Islet of Langerhans (tissue), 1 donor: ENCODE data around the gene PGLYRP4.
"Not testable (repeated sequence)": the region's sequence is repeated elsewhere in the genome, so short reads cannot be mapped to it uniquely, and the experiment has no call there.

Experiments
- FAIRE-seq: peaks from one replicate; lab custom pipeline; 2011; peaks lifted over from hg19 to GRCh38; lab: Jason Lieb, UNC

The PGLYRP4 gene

DNA sequence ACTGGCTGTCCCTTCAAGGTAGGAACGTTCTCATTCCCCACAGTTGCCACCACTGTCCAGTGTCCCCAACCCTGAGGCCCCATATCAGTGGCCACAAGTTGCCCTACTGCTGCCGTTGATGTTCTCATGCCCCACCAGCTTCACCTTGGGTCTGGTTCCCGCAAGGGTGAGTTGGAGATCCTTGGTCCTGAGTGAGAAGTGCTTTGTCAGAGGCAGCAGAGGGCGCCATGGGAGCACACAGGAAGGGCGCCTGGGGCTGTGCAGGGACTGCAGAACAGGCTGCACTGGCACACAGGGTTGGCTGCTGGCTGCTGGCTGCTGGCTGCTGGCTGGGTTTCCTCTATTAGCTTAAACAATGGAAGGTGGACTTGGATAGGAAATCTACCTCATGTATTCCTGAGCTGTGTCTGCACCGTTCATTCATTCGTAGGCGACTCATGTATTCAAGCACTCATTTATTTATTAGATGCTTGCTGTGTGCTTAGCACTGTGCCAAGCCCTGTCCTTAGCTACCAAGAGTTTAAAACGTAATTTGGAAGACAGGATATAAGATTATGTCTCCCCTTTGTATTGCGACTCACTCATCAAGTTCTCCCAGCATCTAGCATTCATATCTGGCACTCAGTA is 6.9 kb upstream of the PGLYRP4 start:
- no peak for FAIRE-seq

- no peak for FAIRE-seq
Measured at GRCh38 chr1:153354515-153355193, 6.0 kb upstream of the PGLYRP4 start.

DNA sequence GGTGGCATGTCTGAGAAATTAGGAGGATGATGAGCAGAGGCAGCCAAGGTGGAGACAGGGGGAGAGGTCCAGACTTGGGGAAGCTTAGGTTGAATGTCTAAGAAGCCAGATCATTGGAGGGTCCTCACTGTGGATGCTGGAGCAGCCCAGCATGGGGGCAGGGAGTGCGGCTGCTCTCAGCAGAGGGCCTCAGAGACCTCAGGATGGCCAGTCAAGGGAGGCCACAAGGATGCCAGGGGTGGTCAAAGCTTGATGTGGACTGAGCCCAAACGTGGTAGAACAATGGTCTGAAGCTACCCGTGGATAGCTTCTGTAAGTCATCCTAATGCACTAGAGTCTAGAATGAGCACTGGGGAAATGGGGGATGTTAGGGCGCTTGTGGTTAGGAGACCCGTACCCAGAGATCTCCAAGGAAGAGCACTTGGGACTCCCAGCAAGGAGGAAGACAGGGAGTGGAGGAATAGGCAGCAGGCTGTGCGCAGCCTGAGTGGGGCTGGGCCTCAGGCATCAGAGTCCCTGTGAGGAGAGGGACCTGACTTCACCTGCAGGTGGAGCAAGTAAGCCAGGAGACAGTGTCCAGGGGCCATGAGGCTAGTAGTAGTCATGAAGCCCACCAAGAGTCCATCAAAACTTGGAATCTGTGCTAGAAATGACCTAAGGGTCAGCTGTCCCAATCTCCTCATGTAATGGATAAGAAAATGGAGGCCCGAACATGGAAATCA is 4.7 kb upstream of the PGLYRP4 start:
- FAIRE-seq, result no peak

DNA sequence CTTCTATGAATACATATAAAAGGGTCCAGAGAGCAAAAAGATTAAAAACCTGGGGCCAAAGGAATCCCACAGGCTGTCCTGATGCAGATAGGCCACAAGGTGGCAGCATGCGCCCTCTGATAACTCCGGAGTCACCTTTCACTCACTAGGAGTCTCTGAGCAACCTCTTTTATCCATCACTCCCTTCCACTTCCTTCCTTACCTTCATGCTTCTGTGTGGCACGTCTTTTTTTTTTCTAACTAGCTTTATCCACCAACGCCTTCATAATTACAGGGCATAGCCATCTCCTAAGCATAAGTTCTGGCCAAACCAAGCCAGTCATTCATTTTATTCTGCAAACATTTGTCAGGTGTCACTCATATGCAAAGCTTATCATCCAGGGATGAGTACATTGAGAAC is 3.9 kb upstream of the PGLYRP4 start:
- FAIRE-seq, result no peak

GRCh38 chr1:153350321-153350957 is 1.8 kb upstream of the PGLYRP4 start:
- FAIRE-seq, result no peak

DNA sequence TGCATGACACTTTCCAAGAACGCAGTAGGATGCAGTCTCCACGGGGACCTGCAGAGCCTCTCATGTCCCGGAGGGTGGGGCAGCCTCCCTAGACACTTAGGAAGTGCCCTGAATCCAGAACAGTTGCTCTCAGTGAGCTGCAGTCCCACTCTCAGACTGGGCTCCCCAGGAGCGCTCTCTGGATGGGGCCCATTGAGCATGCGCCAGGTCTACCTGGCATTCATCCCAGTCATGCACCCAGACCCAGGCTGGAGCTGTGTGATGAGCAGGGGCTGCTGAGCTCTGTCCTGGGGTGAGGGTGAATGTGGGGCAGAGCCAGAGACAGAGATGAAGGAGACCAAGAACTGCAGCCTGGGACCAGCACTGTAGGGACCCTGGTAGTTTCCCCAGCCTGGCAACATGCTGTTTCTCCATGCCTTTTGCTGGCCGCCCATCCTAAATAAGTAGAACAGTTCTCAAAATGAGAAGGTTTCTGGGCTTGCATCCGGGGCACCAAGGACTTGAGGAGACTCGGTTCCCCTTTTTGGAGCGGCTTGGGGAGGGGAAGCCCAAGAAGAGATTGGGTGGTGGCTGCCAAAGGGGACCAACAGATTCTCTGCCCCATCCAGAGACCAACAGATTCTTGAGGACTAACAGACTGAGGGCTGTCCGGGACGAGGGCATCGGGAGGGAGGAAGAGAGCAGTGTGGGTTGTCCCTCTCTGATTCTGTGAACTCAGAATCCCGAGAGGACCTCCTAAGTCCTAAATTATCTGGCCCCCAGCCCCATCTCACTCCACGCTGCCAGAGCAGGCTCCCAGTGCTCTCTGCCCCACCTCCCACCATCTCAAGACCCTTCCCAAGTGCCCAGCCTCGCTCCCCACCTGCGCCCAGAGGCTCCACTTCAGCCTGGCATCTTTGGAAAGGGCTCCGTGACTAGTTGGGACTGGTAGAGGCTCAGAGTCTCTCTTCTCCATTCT is 1.0 kb upstream of the PGLYRP4 start:
- FAIRE-seq, result no peak

DNA sequence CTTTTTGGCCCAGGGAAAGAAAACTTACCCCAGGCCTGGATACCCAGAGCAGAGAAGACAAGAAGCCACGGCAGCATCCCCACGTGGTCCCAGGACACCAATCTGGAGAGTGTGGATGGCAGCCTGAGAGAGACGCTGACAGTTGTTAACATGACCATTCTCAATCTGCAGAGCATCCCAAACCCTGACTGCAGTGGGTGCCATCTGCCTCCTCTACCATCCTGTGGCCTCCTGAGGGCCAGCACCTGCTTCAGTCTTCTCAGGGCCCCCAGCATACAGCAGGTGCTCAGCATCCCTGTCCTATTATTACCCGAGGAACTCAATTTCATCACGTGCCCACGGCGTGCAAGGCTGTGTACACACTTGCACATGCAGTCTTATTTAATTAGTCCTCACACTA is 785 bp downstream of the PGLYRP4 start:
- no peak for FAIRE-seq

GRCh38 chr1:153347049-153347448 is 1.6 kb downstream of the PGLYRP4 start:
- FAIRE-seq, result not testable (repeated sequence)

- no peak for FAIRE-seq
Measured at GRCh38 chr1:153346077-153346723, 2.4 kb downstream of the PGLYRP4 start.

DNA sequence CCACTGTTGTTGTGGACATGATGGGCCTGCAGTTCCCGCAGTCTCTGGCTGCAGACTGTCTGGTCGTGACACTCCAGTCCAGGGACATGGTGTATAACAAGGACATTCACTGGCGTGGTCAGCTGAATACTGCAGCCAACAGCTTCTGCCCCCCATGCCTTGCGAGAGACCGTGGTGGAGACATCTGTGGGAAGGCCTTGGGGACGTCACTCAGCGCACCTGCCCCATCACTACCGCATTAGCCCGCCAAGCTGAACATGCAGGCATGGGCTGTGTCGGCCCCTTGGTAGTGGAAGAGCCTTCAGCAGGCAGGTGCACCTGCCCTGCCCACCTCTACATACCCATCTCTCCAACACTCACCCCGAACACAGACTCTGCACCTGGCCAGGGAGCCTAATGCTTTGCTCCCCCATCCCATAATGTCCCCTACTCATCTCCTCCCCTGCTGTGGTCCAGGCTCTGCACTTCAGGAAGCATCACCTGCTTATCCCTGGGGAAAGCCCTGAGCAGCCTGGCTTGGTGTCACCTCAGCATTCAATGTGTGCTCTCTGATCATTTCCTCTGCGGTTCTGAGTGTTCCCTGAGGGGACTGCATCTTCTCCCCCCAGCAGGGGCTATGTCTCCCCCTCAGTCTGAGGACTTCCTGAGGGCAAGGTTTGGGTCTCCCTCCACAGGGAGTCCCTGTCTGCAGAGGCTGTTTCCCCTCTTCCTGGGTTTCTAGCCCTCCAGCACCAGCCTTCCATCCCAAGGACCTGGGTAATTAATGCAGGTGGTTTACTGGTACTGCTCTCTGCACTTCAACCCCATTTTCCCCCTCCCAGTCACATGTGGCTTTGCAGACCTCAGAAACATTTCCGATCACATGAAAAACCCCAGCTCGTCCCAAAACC is 3.2 kb downstream of the PGLYRP4 start:
- no peak for FAIRE-seq

DNA sequence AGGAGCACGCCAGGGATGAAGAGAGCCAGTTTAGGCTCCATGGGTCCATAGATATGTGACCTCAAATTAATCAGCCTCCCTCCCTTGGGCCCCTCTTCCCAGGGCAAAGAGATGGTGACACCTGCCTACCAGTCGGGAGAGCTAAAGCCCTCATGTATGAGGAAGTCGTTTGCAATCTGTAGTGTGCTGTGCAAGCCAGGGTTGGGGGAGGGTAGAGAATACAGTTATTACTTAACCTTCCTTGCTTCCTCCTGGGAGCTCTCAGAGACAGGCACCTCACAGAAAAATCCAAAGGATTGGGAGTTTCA is 4.0 kb downstream of the PGLYRP4 start:
- no peak for FAIRE-seq

DNA sequence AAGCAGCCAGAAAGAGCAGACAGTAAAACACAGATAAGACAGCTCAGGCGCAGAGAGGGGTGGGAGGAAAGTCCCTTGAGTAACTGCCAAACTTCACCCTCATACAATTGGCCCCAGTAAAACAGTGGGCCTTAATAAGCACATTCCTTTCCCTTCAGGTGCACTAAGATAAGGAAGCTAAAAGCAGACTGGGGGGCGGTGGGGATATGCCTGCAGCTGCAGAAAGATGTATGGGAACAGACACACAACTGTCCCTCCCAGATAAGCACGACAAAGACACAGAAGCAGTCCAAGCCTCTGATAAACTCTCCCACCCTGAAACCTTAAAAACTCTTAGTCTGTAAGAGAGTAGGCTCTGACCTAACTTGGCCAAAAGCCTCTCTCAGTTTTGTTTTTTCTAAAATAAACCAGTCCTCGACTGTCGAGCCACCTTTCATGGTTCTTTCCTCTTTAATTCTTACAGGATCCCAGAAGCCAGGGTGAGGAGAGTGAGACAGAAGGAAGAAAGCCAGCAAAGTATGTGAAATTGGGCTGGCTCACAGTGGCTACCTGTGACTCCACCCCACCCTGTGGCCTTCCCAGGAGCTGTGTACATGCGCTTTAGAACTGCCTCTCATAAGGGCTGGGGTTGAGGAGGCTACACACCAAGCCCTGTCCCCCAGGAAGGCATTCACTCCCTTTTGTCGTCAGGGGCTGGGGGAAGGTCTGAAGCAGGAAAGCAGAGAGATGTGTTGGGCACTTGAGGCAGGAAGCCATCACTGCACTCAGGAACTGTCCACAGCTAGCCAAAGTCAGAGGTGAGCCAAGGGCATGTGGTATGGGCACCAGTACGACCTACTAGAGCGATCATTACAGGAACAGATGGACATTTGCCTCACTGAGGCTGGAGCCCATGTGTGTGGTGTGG is 4.6 kb downstream of the PGLYRP4 start:
- no peak for FAIRE-seq

GRCh38 chr1:153343040-153343681 is 5.5 kb downstream of the PGLYRP4 start:
- FAIRE-seq, result no peak

DNA sequence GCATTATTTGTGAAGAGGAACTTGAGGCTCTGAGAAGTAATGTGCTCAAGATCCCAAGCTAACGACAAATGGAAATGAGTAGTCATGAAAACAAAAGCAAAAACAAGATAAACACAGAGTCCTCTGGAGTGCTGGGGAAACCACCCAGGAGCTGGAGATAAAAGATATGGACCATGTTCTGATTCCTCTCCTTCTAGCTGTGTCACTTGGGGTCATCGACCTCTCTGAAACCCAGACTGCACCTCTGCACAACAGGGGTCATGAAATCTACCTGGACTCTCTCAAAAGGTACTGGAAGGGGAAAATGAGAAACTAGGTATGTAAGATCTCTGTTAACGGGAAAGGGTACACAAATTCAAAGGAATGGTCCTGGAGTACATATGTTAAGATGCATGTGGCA is 6.5 kb downstream of the PGLYRP4 start:
- FAIRE-seq, result no peak

DNA sequence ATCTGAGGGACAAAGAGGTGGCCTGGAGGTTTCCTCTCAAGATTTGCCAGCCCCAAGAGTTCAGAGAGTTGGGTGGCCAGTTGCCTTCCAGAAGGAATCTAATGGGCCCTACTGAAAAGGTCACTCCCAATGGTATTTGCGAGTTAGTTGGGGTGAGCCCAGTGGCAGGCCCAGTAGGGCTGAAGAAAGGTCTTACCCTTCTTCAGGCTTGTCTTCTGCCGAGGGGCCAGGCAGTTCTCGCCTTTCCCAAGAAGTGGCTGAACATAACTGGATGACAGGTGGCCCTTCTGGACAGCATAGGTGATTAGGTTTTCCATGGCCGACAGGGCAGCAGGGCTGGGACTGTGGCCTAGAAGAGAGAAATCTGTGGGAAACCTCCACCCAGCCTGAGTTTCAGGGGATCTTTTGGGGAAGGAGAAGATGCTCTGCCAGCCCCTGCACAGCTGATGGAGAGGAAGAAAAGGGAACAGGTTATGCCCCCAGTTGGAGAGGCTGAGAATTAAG is 7.2 kb downstream of the PGLYRP4 start:
- no peak for FAIRE-seq

DNA sequence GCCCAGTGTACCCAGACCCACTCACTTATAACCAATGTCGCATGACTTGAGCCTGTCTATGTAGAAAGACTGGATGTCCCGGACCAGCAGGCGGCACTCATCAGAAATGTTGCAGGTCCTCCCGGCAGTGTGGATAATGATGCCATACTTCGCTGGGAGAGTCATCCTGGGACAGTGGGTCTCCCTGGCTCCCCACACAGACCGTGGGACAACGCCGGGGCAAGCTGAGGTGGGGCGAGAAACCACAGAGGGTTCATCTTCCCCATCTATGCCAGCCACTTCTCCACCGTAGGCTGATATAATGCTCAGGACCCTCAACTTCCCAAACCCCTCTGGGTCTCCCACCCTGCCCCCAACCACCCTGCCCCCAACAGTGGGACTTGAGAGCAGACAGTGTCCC is 8.3 kb downstream of the PGLYRP4 start:
- FAIRE-seq, result no peak

- FAIRE-seq, result no peak
Measured at GRCh38 chr1:153339802-153340201, 8.8 kb downstream of the PGLYRP4 start.

DNA sequence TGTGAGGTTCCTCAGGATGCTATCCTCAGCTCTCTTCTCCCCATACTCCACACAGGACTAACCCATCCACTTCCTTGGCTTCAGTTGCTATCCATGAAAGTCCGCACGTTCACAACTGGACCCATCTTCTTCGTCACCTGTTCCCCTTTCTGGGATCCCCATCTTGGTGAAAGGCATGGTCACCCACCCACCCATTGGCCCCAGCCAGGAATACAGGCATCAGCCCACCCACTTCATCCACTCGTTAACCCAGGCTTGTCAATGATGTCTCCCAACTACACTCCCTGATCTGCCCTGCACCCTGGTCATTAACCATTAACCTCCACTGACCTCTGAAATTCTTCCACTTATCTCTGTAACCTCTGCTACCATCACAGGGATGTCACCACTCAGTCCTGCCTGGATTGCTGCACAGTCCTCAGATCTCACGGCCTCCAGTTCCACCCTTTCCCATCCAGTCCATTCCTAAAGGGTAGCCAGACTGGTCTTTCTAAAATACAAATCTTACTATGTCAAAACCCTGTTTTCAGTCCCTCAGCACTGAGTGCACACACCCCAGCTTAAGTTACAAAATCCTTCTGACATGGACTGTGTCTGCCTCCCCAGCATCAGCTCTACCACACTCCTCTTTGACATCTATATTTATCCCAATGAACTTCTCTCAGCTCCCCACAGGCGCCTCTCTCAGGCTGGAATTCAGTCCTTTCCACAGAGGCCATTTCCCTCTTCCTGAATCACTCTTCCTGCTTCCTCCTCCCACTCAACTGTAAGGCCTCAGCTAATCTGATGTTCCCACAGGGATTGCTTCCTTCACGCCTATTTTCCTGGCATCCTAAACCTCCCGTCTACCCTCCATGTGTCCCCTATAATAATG is 10.4 kb downstream of the PGLYRP4 start:
- FAIRE-seq, result no peak
